ENCODE measurements around the gene OPRM1. TPM values are rescaled to one million over a fixed set of nuclear protein-coding genes. Genes with fewer than 3 reads are reported as not detected.

OPRM1 gene
- total RNA-seq, 1 donor from 2014 or later: not detected

DNA sequence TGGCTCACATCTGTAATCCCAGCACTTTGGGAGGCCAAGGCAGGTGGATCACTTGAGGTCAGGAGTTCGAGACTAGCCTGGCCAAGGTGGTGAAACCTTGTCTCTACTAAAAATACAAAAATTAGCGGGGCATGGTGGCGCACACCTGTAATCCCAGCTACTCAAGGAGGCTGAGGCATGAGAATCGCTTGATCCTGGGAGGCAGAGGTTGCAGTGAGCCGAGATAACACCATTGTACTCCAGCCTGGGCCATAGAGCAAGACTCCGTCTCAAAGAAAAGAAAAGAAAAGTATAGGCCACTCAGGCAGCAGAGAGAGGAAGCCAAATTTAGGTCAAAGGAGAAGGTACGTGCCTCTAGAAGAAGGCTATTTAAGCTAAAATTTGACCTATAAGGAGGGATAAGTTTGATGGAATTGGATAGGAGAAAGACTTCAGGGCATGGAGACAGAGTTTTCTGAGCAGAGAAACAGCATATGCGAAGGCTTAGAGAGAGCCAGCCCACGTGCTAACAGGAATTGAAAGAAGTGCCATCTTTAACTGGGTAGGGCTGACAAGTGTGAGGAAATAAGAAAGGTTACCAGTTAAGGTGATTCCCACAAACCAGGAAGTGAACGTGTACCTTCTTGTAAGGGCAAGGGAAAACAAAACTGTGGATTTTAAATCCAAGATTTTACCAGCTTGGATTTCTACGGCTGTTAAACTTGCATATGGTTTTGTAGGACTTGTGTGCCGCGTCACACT, 203.7 kb downstream of the OPRM1 start:
- no peak for DNase-seq

DNA sequence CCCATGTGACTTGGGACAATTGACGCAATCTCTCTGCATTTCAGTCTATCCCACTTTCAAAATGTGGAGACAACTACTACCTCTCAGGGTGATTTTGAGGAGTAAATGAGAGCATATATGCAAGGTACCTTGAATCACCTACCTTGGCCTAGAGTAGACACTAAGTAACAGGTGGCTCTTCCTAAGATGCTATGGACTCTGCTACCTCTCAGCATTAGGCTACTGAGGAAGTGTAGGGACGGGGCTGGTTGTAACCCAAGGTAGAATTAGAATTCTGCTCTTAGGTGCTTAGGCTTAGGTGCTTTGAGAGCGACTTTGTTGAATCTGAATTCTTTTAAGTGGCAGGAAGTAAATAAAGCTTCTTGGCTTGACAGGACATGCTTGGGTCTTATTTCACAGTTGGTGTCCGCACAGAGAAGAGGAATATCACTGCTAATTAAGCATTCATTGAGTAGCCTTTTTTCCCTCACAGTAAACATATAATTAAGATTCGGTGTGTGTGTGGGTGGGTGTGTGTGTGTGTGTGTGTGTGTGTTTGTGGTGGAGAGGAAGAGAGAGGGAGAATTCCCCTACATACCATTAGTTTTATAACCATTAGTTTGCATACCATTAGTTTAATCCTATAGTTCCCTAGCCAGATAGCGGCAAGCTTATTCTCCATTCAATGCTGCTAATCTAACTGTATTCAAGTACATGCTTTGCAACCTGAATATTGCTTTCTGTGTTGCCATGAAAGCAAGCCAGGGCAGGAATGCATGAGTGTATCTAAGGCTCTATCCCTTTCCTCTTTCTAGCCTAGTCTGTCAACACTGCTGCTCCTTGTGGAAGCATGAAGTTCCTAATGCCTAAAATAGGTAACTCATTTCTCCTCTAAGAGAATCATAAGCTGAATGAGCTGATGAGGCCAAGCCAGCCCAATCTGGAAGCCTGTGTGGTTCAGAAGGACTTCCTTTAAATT, 205.0 kb downstream of the OPRM1 start:
- no peak for DNase-seq

DNA sequence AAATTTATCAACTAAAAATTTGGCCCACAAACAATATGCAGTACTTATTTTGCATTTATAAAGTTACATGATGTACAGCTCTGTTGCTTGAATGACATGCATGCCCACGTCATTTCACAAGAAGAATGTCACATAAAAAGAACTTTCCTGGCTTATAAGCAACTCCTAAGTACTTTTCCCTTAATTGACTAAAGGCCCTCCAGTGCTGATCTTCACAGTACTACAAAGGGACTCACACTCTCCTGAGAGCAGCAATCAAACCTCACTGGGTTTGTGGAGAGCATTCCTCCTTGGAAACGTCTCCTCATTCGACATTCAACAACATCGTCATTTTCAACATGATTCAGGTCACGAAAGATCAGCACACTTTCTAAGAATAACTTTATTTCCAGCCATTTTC, 206.5 kb downstream of the OPRM1 start:
- DNase-seq: no peak

DNA sequence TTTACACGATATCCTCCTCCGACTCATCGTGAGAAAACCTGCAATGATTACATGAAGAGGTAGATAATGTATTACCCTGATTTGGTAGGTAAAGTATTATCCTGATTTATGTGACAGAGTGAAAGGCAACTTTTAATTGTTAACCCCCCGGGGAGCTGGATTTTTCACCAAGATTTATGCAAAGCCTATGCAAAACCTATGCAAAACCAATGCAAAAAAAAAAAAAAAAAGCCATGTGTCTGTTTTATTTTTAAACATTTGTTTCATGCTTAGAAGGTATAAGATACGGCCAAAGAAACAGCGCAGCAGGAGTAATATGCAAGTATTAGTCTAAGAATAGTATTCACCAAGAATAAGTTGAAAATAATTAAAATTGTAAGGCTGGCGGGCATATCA, 207.7 kb downstream of the OPRM1 start:
- DNase-seq: no peak

DNA sequence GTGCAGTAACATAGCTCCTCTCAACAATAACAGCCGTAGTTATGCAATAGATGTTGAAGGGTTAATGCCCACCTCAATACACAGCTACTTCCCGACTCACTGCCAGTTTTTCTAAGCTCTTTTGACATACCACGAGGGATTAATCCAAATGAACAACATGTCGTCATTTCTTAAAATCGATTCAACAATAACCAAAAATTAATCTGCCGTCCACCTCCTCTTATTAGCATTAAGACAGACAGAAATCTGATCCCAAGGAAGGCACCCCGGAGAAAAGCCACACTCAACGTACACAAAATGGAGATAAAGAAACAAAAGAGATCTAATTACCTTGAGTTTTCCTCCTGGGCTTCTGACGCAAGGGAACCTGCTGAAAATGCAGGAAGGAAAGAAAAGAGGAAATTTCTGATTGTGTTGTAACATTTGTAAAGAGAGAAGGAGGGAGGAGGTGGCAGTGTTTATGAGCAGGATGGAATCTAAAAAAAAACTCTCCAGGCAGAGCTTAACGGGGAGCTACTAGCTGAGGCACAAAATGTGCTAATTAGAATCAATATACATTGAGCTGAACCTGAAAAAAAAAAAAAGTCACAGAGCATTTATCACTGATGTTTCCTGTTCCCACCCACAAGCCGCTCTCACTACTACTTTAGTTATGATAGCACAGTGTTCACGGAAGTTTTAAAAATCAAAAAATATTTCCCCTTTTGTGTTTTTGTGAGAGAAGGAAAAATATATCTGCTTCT, 208.2 kb downstream of the OPRM1 start:
- DNase-seq: no peak

DNA sequence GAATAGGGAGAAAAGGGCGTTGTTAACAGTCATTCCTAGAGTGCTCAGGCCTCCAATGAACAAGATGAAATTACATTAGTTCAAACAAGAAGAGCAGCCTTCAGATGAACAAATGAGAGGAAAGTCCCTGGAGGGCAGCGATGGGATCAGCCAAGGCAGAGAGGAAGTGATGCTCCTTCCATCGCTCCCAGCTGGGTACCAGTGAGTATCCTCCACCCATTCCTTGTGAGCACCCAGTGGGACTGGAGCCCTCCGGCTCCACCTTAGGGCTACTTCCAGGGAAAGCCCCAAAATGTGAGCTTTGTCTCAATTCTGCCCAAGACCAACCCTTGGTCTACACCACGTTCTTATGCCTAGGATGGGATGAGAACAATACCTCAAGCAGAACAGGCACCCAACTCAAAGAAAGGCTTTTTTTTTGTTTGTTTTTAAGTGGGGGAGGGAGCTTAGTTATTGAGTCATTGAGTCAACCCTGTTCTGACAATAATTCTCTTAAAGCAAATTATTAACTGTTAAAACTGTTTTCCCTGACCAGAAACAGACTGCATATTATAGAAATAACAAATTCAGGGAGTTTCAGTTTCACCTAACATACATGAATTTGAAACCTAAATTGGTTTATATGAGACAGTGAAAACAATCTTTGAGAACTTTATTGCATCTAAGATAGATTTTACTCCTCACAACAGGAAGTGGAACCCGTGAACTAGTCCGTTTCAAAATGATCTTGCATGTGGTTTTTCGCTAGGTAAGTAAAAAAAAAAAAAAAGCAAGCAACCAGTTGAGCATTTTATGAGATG, 210.7 kb downstream of the OPRM1 start:
- DNase-seq: no peak

DNA sequence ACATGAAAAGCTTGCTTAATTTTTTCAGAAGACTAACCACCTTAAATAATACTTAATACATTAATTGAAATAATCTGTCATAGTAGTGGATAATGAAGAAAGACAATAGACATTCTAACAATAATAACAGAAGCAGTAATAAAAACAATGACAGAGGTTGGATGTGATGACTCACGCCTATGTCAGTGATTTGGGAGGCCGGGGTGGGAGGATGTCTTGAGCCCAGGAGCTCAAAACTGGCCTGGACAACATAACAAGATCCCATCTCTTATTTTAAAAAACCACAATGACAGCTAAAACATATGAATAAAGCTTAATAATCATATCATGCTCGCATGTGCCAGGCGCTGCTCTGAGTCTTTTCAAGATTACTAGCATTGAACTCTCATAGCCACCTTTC, 212.1 kb downstream of the OPRM1 start:
- DNase-seq: no peak

DNA sequence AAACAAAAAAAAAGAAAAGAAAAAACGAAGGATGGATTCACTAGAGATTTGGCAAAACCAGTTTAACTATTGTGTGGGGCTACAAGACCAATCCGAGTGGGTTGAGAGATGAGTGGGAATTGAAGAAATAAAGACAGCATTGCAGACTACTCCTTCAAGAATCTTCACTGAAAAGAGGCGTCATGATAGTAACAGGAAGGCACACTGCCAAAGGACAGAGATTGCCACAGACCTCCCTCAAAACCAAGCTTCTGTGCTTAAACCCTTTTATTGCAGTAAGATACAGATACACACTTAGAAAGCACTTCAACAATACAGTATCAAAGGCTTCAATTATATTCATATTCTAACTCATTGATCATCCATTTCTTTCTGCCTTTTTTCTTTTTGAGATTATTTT, 213.6 kb downstream of the OPRM1 start:
- no peak for DNase-seq

DNA sequence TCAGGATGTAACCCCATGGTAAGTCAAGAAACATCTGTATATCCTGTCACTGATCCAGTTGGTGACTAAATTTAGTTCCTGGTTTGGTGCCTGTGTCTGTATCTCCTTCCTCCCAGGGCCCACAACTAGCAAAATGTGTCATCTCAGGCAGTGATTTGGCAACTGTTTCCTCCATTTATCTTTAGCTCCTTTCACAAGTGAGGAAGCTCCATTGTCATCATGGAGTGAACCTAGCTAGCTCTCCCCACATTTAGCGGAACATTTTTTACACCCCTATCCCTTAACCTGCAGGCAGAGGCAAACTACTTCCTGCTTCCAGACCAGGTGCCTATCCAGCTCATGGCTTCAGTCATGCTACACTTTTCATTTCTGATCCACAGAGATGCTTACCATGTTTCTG, 218.0 kb downstream of the OPRM1 start:
- DNase-seq: no peak

DNA sequence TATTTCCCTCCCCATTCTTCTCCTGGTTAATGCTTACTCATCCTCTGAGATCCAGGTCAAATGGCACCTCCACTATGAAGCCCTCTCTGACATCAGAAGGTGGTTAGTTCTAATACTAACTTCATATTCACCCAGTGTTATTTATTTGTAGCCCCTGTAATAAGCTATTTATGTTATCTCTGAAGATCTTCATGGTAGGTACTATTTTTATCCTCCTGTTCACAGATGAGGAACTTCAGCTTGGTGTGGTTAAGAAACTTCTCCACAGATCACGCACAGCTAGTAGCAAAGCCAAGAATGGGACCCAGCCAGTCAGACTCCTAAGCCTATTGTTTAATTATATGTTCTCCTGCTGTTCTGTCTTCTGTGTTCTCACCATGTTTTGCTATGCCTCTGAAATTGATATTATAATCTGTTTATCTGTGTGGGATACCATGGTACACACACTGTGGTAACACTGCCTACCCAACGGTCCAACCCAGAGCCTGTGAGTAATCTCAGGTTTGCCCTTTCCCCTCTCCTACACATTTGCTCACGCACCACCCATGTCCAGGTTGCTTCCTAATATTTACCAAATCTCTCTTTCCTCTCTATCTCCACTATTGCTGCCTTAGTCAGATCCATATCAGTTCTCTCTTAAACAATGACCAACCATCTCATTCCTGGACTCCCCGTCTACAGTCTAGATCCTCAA, 219.2 kb downstream of the OPRM1 start:
- no peak for DNase-seq

DNA sequence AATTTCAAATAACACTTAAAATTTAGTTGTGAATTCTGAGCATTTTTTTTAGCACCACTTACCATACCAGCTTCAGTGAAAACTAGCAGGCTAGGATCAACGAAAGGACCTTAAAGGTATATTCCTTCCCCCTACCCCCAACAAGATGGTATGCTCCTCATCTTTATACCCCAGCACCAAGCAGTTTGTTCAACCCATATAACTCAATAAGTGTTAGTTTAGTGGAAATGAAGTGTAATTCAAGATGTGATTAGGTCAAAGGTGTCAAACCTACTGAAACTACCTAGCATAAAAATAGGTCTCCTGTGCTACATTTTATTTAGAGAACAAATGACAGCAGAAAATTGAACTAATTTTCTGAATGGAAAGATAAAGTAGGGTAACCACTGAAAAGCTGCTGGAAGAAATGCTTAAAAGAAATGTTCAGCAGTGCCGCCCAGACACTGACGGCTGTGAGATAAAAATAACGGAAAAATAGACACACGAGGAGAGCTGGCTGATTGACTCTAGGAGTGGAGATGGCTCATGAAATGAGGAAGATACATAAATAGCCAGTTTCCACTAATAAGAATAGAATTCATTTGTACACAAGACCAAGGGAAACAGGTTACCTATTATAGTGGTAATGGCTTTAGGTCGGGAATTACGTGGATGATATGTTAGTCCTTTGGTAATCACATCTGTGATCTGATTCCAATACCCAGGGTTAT, 222.8 kb downstream of the OPRM1 start:
- no peak for DNase-seq

DNA sequence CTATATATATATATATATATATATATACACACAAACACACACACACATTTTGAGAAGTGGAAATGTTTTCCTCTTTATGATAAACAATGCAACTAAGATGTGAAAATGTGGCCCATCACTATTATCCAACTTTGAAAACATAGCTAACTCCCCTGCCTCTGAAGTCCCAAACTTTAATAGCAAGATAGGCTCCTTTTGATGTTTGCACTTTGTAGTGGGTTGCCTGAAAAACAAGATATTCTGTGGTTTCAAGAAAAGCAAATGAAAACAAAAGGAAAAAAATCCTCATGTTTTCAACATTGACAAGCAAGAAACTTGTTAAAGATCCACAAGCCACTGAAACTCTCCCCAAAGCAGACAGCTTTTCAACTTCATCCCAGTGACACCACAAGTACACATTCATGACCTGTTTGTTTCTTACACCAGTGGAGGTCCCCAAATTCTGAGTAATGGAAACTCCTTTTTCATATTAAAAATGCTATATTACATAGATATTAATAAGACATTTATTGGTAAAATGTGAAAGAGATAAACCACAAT, 227.6 kb downstream of the OPRM1 start:
- no peak for DNase-seq

DNA sequence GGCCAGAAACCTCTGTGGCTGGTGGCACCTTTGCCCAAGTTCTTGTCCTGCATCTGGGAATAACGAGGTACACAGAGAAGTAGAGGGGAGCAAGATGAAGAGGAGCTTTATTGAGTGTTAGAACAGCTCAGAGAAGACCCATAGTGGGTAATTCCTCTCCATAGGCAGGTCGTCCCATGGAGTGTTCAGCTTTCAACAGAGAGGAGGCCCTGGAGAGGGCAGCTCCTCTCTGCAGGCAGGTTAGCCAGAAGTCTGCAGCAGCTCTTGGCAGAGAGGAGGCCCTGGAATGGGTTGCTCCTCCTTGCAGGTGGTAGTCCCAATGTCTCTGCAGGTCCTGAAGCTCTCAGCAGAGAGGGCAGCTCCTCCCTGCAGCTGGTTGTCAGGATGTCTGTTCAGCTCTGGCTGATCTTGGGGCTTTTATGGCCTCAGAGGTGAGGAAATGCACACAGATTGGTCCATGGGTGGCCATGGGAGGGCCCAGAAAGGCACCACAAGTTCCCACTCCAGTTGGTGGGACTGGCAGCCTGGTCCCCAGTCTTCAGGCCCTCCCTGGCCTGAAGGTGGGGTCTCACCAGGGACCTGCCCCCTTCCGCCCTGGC, 228.6 kb downstream of the OPRM1 start:
- DNase-seq: no peak

DNA sequence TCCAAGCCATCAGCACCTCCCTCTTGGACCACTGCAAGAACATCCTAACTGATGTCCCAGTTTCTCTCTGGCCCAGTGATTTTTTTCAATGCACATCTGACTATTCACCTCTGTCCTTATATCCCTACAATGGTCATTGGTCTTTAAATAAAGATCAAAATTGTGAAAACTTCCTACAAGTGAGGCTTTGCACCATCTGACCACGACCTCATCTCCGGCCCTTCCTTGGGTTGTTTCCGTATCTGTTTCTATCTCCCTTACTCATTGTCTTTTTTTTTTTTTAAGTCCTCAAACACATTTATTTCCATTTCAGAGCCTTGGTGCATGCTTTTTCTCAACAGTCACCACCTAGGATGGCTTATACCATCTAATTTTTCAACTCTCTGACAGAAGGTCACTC, 229.4 kb downstream of the OPRM1 start:
- DNase-seq: no peak

DNA sequence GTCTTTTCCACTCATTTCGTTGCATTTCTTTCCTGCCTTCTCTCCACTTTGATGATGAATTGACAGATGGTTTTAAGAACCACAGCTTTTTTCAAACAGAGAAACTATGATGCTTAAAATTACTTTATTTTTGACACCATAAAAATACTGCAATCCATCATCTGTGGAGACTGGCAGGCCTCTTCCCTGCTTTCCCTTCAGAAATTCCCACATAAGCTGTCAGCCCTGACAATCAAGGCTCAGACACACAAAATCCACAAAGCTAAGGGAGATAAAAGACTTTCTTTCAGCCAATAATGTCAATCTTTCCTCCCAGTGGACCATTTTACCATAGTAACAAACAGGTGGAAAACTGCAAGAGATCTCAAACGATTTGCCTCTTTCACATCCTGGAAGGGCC, 235.1 kb downstream of the OPRM1 start:
- no peak for DNase-seq

DNA sequence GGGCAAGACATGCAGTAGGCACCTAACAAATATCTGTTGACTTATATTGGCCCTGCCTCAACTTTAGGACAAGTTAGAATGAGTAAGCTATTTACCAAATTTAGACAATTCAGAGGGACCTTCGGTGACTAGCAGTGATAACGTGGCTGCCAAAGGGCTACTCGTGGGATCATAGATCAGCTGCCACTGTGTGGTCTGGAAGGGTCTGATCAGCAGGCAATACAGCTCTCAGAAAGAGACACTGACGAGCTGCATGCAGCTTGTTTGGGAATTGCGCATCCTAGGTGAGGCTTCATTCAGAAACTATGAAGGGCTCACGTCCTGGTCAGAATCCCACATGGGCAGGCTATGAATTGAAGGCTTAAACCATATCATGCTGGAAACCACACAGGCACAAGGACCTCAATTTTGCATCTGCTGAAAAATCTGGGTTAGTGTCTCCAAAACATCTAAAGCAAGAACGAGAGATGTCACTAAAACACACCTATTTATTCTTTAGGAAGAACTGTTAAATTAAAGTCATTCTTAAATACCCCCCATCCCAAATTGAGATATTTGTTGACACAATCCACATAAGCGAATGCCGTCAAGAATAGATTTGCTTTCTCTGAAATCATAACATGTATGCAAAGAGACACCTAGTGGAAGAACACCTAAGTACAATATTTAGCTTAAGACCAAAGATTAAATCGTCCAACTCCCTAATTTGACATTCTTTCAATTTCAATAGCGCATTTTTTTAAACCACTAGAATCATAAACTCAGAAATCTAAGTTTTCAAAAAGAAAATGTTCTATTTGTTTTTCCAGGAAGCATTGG, 238.0 kb downstream of the OPRM1 start:
- DNase-seq: no peak

DNA sequence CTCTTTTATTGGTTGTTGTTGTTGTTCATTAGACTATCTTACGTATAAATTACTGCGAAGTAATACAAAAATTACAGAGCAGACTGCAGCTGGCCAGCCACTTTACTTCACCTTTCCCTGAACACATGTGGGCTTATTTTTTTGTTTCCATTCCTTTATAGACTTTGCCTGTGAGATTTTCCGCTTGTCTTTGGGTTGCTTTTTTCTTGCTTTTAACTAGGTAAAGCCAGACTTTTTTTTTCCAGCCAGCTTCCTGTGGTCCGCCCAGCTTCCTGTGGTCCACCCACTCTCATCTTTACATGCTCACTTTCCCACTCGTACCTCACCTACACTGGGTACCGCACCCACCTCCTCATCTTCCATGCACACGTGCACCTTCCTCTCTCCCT, 238.6 kb downstream of the OPRM1 start:
- no peak for DNase-seq

DNA sequence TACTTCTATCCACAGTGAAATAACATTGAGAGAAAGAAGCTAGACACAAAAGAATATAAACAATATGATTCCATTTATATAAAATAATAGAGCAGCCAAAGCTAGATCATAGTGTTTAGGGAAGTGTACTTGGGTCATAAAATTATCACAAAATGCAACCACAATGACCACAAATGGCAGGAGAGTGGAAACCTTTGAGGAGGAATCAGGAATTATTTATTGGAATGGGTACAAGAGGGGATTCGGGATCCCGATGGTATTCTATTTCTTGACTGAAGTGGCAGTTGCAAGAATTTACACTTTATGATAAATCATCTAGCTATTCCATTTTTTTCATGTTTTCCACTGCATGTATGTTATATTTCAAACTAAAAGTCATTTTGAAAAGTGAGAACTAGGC, 241.5 kb downstream of the OPRM1 start:
- no peak for DNase-seq

DNA sequence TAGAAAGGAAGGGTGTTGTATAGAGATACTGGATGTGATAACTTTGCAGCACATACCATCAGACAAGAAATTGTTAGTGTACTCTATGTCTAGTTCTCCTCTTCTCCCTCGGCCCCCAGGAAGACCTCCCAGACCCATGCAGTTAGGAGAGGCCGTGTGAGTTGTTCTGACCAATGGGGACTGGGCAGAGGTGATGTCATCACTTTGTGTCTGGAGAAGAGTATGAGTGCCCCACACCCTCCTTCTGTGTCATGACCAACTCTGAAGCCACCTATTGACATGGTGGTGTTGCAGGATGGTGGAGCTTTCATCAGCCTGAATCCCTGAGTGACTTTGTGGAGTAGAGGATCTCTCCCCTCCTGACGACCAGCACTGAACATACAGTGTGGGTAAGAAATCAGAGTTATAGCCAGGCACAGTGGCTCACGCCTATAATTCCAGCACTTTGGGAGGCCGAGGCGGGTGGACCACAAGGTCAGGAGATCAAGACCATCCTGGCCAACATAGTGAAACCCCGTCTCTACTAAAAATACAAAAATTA, 245.3 kb downstream of the OPRM1 start:
- DNase-seq: no peak

All from skin of body (tissue), 2 donors.